Measurements from ENCODE around the gene C4BPA. TPM values are rescaled to one million over a fixed set of nuclear protein-coding genes. Genes with fewer than 3 reads are reported as not detected.

The C4BPA gene
- total RNA-seq, 4 donors from 2014 or later: under 0.01 to 0.52 TPM; not detected in 2

GRCh38 chr1:207130252-207131036, 26.4 kb downstream of the C4BPA start:
- TF ChIP-seq POLR2A (IDR thresholded peaks at IDR 0.05; ENCODE audit: low read depth): no peak
- no peak for TF ChIP-seq EP300 (IDR thresholded peaks at IDR 0.05)
- TF ChIP-seq POLR2AphosphoS5 (IDR thresholded peaks at IDR 0.05): no peak
- no peak for TF ChIP-seq CTCF (IDR thresholded peaks at IDR 0.05)
- Histone ChIP-seq H3K27ac (replicated peaks in 1 of 4) (no peak overlapping the region), H3K9me3 (peaks cover 4 to 38% (median 27%) of the 10 kb centered on the region in 4 donors), H3K36me3 (no peaks in the 10 kb centered on the region), H3K4me1 (no peaks in the 10 kb centered on the region), H3K4me3 (no peak overlapping the region), H3K27me3 (no peaks in the 10 kb centered on the region)
- intact Hi-C loops (cut with DNase I): no loop called here
- no peak for DNase-seq (ENCODE audit: extremely low spot score)
- WGBS: 72% methylated on average over 1 of the region's 1 CpG

DNA sequence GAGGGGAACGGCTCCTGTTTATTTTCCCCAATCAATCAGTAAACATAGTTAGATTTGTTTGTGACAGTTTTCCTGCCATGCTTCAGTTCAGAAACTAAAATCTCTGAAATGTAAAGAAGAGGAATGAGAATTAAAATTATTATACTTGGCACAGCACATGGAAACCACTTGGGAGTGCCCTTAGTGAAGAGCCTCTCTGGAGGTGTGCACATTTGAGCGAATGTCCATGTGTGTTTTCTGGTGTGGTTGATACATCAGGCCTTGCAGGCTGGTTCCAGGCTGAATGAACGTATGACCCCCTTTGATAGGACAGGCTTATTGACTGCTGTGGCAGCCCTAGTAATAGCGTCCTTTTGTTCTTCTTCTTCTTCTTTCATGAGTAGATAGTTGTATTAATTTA, 27.1 kb downstream of the C4BPA start:
- Histone ChIP-seq H3K4me1 (no peaks in the 10 kb centered on the region), H3K27me3 (no peaks in the 10 kb centered on the region), H3K27ac (replicated peaks in 1 of 4) (no peak overlapping the region), H3K4me3 (no peak overlapping the region), H3K36me3 (no peaks in the 10 kb centered on the region), H3K9me3 (peaks cover 4 to 38% (median 27%) of the 10 kb centered on the region in 4 donors)
- 78% methylated on average over 4 of the region's 4 CpGs for WGBS
- intact Hi-C loops (cut with DNase I): no loop called here
- TF ChIP-seq POLR2A (IDR thresholded peaks at IDR 0.05; ENCODE audit: low read depth) (no peak), EP300 (IDR thresholded peaks at IDR 0.05) (no peak), POLR2AphosphoS5 (IDR thresholded peaks at IDR 0.05) (no peak), CTCF (IDR thresholded peaks at IDR 0.05) (no peak)
- DNase-seq (ENCODE audit: extremely low spot score): no peak

DNA sequence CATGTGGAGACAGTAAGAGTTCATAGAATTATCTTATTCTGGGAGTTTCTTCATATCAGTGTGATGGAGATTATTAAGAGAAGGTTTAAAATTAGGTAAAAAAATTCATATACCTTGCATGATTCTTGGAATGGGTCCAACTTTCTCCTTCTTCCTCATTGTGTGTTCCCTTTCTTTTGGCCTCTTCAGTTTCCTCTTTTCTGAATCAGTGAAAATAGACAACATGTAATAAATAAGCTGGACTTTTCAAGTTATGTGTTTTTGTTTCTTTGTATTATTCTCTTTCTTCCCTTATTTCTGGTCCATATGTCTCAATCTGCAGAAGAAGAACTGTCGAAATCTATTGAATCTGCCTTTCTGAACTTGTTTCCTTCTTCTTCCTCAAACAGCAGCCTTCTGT, 30.5 kb downstream of the C4BPA start:
- intact Hi-C loops (cut with DNase I): no loop called here
- H3K4me1 ChIP-seq: no peaks in the 10 kb centered on the region
- DNase-seq (ENCODE audit: extremely low spot score): no peak
- H3K36me3 ChIP-seq: no peaks in the 10 kb centered on the region
- no peak overlapping the region for H3K4me3 ChIP-seq
- peaks cover 3 to 17% (median 7%) of the 10 kb centered on the region in 4 donors for H3K9me3 ChIP-seq
- no peak for TF ChIP-seq POLR2AphosphoS5 (IDR thresholded peaks at IDR 0.05)
- no peak for TF ChIP-seq CTCF (IDR thresholded peaks at IDR 0.05)
- TF ChIP-seq EP300 (IDR thresholded peaks at IDR 0.05): no peak
- no peak for TF ChIP-seq POLR2A (IDR thresholded peaks at IDR 0.05; ENCODE audit: low read depth)
- 72% methylated on average over 1 of the region's 1 CpG for WGBS
- H3K27ac ChIP-seq (replicated peaks in 1 of 4): no peak overlapping the region
- H3K27me3 ChIP-seq: no peaks in the 10 kb centered on the region

DNA sequence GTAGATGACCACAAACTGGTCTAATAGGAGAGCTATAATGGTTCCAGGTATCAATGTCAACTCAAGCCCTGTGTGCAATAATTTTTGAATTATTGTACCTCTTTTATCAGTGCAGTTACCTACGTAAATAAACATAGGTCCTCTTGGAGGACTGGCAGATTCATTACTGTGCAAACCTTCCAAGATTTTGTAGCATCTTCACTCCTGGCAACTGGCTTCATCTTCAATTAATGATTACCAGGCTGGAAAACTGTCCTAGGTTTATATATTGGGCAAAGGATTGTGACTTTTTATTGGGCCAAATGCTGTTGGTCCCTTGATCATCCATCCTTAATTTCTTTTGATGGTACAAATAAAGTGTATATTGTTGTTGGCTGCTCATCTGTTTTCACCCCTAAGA, 35.6 kb downstream of the C4BPA start:
- Histone ChIP-seq H3K9me3 (peaks cover 0 to 3% (median 0%) of the 10 kb centered on the region in 4 donors), H3K4me1 (no peaks in the 10 kb centered on the region), H3K36me3 (no peaks in the 10 kb centered on the region), H3K27ac (replicated peaks in 1 of 4) (no peak overlapping the region), H3K4me3 (no peak overlapping the region), H3K27me3 (no peaks in the 10 kb centered on the region)
- TF ChIP-seq EP300 (IDR thresholded peaks at IDR 0.05): no peak
- TF ChIP-seq POLR2A (IDR thresholded peaks at IDR 0.05; ENCODE audit: low read depth): no peak
- TF ChIP-seq POLR2AphosphoS5 (IDR thresholded peaks at IDR 0.05): no peak
- TF ChIP-seq CTCF (IDR thresholded peaks at IDR 0.05): no peak
- WGBS: 91% methylated on average over 1 of the region's 1 CpG
- DNase-seq (ENCODE audit: extremely low spot score): no peak
- intact Hi-C loops (cut with DNase I): no loop called here

Measured in esophagus muscularis mucosa (tissue), 4 donors.